Caco-2 (cell line): ENCODE results near the gene PNLDC1. TPM values are rescaled to one million over a fixed set of nuclear protein-coding genes. Genes with fewer than 3 reads are reported as not detected.

Experiments used
- Bru-seq: library from RNA; stranded (reverse); fragments of 400-500 nt; gene quantifications from one replicate; lab custom pipeline; 2021; lab: Mats Ljungman, UMichigan
- BruChase-seq, 2 experiments: library from RNA; stranded (reverse); fragments of 400-500 nt; gene quantifications; one replicate each; lab custom pipeline; 2021; lab: Mats Ljungman, UMichigan
- BruUV-seq: library from RNA; stranded (reverse); fragments of 400-500 nt; replicated peaks from 2 replicates; lab custom pipeline; 2021; lab: Mats Ljungman, UMichigan
- CTCF ChIA-PET: fragments of 300-600 bp; sonication (Branson Sonifier 250); formaldehyde crosslinking; loops from one replicate; lab custom pipeline; 2022; ENCODE audit warnings: antibody characterized with exemption; lab: Charles Lee
- POLR2A ChIA-PET: fragments of 300-600 bp; sonication (Branson Sonifier 250); formaldehyde crosslinking; loops from one replicate; lab custom pipeline; 2022; ENCODE audit warnings: antibody characterized with exemption; lab: Charles Lee
- DNase-seq, 2 experiments: peaks; one replicate each; pipeline versions ENCODE4 v3.0.0 to v3.0.0-alpha.2; 2020 to 2022
- H3K27me3 ChIP-seq: replicated peaks from 2 replicates; pipeline ENCODE4 v1.6.0; 2011; ENCODE audit warnings: low read length; ENCODE audit not compliant: control insufficient read depth, insufficient read depth
- H3K36me3 ChIP-seq: 2 replicates; pipeline ENCODE4 v1.5.1; 2011; ENCODE audit warnings: low read length; ENCODE audit not compliant: control insufficient read depth, insufficient read depth
- H3K4me1 ChIP-seq: fragments of 250-450 bp; sonication (Bioruptor Pico); 2 replicates; pipeline ENCODE4 v1.5.1; 2020; ENCODE audit warnings: mild to moderate bottlenecking
- H3K4me3 ChIP-seq: 2 replicates; pipeline ENCODE4 v1.5.1; 2011; ENCODE audit warnings: low read depth, mild to moderate bottlenecking, control low read depth, low read length
- H3K9me3 ChIP-seq: fragments of 250-450 bp; sonication (Bioruptor Pico); 2 replicates; pipeline ENCODE4 v1.5.1; 2020; ENCODE audit warnings: mild to moderate bottlenecking, moderate library complexity
- H3K27ac Mint-ChIP-seq: one replicate; pipeline ENCODE4 v1.8.0; 2022; ENCODE audit warnings: mixed read lengths; ENCODE audit not compliant: unreplicated experiment
- H3K27me3 Mint-ChIP-seq: one replicate; pipeline ENCODE4 v1.8.0; 2022; ENCODE audit warnings: mixed read lengths; ENCODE audit not compliant: insufficient read depth, unreplicated experiment
- H3K36me3 Mint-ChIP-seq: one replicate; pipeline ENCODE4 v1.8.0; 2022; ENCODE audit warnings: mild to moderate bottlenecking, mixed read lengths; ENCODE audit not compliant: insufficient read depth, unreplicated experiment
- H3K4me1 Mint-ChIP-seq: one replicate; pipeline ENCODE4 v1.8.0; 2022; ENCODE audit warnings: low read depth, mixed read lengths; ENCODE audit not compliant: unreplicated experiment
- H3K4me3 Mint-ChIP-seq: one replicate; pipeline ENCODE4 v1.8.0; 2022; ENCODE audit warnings: mild to moderate bottlenecking, moderate library complexity, mixed read lengths; ENCODE audit not compliant: unreplicated experiment
- H3K9me3 Mint-ChIP-seq: one replicate; pipeline ENCODE4 v1.8.0; 2022; ENCODE audit warnings: mixed read lengths; ENCODE audit not compliant: unreplicated experiment
- intact Hi-C: fragments of 100-400 bp; cut with micrococcal nuclease; formaldehyde crosslinking; loops from one replicate; pipeline ENCODE4 v1.10.0; 2022; ENCODE audit not compliant: unreplicated experiment
- long read RNA-seq: library from polyadenylated mRNA; stranded (forward); transcript quantifications from one replicate; pipeline ENCODE4 v2.0.0, GENCODE V29; 2022
- total RNA-seq: library from RNA; stranded (reverse); gene quantifications from 2 replicates; pipeline ENCODE4 v1.2.3, GENCODE V29; 2022
- TF ChIP-seq, protein P1 (sequence below), 2 experiments: fragments of 200-600 bp in 1 of 2; IDR thresholded peaks; 1 replicate in 1 of 2; 2 replicates in 1 of 2; pipeline versions ENCODE4 v1.5.1 to v1.8.0; 2011 to 2022; ENCODE audit warnings: antibody characterized with exemption in 1 of 2, control low read depth in 1 of 2, inconsistent platforms in 1 of 2, low read depth in 1 of 2, low read length in 1 of 2, mild to moderate bottlenecking in 1 of 2, moderate library complexity in 1 of 2; ENCODE audit not compliant: insufficient read depth in 1 of 2, severe bottlenecking in 1 of 2, unreplicated experiment in 1 of 2

PNLDC1 gene, protein sequence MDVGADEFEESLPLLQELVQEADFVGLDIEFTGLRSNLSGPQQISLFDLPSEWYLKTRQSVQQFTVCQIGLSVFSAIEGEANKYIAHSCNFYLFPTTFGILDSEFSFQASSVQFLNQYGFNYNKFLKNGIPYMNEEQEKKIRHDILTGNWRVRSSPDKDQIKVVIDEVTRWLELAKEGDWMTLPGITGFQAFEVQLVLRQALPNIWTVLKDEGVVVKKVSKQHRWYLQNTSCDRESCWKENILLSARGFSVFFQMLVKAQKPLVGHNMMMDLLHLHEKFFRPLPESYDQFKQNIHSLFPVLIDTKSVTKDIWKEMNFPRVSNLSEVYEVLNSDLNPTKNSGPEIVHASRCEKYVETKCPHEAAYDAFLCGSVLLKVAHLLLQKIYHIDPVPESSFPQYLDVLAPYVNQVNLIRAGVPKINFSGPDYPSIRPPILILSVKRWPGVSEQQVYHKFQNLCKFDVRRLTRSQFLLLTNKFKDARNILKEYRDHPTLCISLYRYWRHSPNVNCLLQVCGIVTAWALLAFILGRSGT
- total RNA-seq: 0.26 and 0.32 TPM in 2 replicates
- percentile 37 among the genes with signal in this experiment for Bru-seq, nascent RNA
- BruChase-seq, experiment 1, labeled RNA remaining after a 2-hour chase: percentile 46 among the genes with signal in this experiment
- BruChase-seq, experiment 2, labeled RNA remaining after a 6-hour chase: percentile 45 among the genes with signal in this experiment
- long read RNA-seq: 0 reads

DNA sequence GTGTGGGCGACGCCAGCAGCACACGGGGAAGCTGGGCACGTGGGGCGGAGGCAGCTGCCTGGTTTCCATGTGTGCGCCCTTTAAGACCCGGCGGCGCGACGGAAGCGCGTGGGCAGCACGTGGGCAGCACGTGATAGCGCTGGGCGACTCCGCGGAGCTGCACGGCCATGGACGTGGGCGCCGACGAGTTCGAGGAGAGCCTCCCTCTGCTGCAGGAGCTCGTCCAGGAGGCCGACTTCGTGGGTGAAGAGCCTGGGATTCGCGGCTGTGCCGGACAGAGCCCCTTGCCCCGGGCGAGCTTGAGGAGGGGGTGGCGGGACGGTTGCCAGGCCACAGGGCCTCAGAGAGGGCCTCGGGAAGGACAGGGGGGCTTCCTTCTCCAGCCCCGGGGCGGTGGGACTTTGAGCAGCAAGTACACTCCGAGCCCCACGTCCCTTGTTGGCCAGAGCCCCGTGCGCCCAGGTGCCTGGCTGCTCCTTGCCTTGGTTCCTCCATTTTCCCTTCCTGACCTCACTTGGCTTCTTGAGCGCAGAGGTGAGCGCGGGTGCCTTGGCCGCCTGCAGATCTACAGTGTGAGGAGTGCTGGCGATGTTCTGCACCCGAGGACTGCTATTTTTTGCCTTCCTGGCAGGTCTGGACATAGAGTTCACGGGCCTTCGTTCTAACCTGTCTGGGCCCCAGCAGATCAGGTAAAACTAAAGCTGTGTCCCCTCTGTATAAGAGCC is at the start of gene PNLDC1:
Gene PNLDC1 (plus strand): TSS at position 136 of the 725 bp plus-strand sequence. CDS start 32 bp downstream, at position 168.
- TF ChIP-seq, protein P1, sequence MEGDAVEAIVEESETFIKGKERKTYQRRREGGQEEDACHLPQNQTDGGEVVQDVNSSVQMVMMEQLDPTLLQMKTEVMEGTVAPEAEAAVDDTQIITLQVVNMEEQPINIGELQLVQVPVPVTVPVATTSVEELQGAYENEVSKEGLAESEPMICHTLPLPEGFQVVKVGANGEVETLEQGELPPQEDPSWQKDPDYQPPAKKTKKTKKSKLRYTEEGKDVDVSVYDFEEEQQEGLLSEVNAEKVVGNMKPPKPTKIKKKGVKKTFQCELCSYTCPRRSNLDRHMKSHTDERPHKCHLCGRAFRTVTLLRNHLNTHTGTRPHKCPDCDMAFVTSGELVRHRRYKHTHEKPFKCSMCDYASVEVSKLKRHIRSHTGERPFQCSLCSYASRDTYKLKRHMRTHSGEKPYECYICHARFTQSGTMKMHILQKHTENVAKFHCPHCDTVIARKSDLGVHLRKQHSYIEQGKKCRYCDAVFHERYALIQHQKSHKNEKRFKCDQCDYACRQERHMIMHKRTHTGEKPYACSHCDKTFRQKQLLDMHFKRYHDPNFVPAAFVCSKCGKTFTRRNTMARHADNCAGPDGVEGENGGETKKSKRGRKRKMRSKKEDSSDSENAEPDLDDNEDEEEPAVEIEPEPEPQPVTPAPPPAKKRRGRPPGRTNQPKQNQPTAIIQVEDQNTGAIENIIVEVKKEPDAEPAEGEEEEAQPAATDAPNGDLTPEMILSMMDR (IDR thresholded peaks at IDR 0.05; ENCODE audit: insufficient read depth in 1 of 2, low read depth in 1 of 2, low read length in 1 of 2, severe bottlenecking in 1 of 2, unreplicated experiment in 1 of 2): no peak
- Histone ChIP-seq H3K4me1 (peaks cover 10% of the 10 kb centered on the region), H3K9me3 (no peaks in the 10 kb centered on the region), H3K36me3 (peaks cover 2% of the 10 kb centered on the region; the same call in 1 of the 2 replicates), H3K27me3 (no peaks in the 10 kb centered on the region), H3K4me3 (no peak within 1 kb of the TSS)
- BruUV-seq: no TSS peak
- Mint-ChIP-seq H3K36me3 (peaks cover 48% of the 10 kb centered on the region), H3K27ac (no peak within 1 kb of the TSS), H3K27me3 (no peaks in the 10 kb centered on the region), H3K4me3 (no peak within 1 kb of the TSS), H3K4me1 (peaks cover 6% of the 10 kb centered on the region), H3K9me3 (no peaks in the 10 kb centered on the region)
- intact Hi-C loops: no loop called here
- DNase-seq: no peak
- POLR2A ChIA-PET: no interaction called here
- CTCF ChIA-PET: no interaction called here

DNA sequence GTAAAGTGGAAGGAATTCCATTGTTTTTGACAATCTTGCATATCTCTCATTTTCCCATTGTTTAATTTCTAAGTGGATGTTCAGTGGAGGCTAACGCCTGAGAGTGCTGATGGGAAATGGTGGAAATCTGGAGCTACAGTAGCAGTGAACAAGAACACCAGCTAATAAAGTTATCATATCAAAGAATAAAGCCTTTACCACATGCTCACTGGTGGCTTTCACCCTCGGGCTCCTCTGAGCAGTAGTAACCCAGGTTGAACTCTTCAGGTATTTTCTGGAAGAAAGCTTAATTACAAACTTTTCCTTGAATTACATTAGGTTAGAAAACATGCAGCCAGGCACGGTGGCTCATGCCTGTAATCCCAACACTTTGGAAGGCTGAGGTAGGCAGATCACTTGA is 48.6 kb upstream of the PNLDC1 start:
- no peaks in the 10 kb centered on the region for H3K9me3 ChIP-seq
- DNase-seq: no peak
- Mint-ChIP-seq H3K9me3 (no peaks in the 10 kb centered on the region), H3K27me3 (no peaks in the 10 kb centered on the region), H3K27ac (no peak overlapping the region), H3K36me3 (peaks cover 83% of the 10 kb centered on the region), H3K4me3 (no peak overlapping the region), H3K4me1 (no peaks in the 10 kb centered on the region)
- TF ChIP-seq, protein P1 (IDR thresholded peaks at IDR 0.05; ENCODE audit: insufficient read depth in 1 of 2, low read depth in 1 of 2, low read length in 1 of 2, severe bottlenecking in 1 of 2, unreplicated experiment in 1 of 2): no peak
- no peaks in the 10 kb centered on the region for H3K27me3 ChIP-seq
- CTCF ChIA-PET: interaction anchor here (0.9 kb wide), 1 partner anchor 56 kb away, joined by 3 read pairs; no protein-coding TSS in a partner anchor
- POLR2A ChIA-PET: interaction anchor here (0.8 kb wide), 1 partner anchor 10 kb away, joined by 4 read pairs; the partner anchor contains the start of gene ACAT2
- no peaks in the 10 kb centered on the region for H3K4me1 ChIP-seq
- no peak overlapping the region for H3K4me3 ChIP-seq
- intact Hi-C loops: no loop called here
- BruUV-seq: no TSS peak
- no peaks in the 10 kb centered on the region; the same call in 1 of the 2 replicates for H3K36me3 ChIP-seq
